GM21381 (cell line): ENCODE measurements around the gene SNX11.
A peak's percentile ranks its signal among the peaks of the same experiment; 100 is the strongest.
"Not testable (repeated sequence)": the region's sequence is repeated elsewhere in the genome, so short reads cannot be mapped to it uniquely, and the experiment has no call there.

Experiments used
- ATAC-seq: cut with Tn5 transposase; IDR thresholded peaks from one replicate; pipeline ENCODE4 v1.9.1; 2021; ENCODE audit warnings: mild to moderate bottlenecking, moderate library complexity; ENCODE audit not compliant: unreplicated experiment

Gene SNX11

DNA sequence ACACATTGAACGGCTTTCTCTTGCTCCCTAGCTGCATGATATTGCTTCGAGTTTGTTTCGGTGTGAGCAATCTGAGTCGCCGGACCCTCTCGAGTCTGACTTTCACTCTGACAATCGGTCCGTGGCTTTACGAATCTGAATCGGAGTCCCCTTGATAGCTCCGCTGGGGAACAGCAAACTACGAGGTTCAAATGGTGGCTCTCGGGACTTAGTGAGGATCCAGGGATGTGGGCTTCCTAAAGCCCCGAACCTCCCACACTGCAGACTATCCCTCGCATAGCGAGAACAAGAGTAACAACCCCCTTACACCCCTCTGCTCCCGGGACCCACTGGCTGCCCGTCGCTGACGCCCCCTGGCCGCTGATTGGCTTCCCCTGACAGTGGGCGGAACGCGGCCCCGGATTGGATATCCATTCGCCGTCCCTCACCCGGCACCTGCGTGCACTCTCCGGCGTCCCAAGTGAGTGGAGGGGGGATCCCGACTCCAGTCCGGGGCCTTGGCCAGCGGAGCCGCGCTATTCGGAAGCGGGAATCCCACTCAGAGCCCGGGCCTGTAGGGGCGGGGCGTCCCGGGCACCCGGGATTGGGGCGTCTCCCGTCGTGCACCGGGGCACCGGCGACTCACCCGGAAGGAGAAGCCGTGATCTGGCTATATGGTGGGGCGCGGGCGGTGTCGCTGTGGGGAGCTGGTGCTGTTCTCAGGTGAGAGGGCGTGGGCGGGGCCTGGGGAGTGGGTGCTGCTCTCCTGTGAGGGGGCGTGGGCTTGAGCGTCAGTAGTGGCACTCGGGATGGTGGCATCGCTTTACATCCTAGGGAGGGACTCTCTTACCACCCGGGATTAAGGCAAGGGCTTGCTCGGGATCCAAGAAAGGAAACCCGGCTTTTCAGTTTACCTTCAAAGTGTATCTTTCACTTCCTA, at the start of gene SNX11:
Gene SNX11 (plus strand): TSS at position 630 of the 919 bp plus-strand sequence. CDS start 4,278 bp downstream, outside the sequence.
- peak; percentile 67 for ATAC-seq

DNA sequence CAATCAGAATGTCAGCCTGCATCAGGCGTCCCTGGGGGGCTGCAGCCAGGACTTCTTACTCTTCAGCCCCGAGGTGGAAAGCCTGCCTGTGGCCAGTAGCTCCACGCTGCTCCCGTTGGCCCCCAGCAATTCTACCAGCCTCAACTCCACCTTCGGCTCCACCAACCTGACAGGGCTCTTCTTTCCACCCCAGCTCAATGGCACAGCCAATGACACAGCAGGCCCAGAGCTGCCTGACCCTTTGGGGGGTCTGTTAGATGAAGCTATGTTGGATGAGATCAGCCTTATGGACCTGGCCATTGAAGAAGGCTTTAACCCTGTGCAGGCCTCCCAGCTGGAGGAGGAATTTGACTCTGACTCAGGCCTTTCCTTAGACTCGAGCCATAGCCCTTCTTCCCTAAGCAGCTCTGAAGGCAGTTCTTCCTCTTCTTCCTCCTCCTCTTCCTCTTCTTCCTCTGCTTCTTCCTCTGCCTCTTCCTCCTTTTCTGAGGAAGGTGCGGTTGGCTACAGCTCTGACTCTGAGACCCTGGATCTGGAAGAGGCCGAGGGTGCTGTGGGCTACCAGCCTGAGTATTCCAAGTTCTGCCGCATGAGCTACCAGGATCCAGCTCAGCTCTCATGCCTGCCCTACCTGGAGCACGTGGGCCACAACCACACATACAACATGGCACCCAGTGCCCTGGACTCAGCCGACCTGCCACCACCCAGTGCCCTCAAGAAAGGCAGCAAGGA, 49.0 kb upstream of the SNX11 start:
- no peak for ATAC-seq

GRCh38 chr17:48059125-48059668, 48.4 kb upstream of the SNX11 start:
- ATAC-seq = no peak

- ATAC-seq = no peak
Measured at GRCh38 chr17:48060249-48060648, 47.3 kb upstream of the SNX11 start.

DNA sequence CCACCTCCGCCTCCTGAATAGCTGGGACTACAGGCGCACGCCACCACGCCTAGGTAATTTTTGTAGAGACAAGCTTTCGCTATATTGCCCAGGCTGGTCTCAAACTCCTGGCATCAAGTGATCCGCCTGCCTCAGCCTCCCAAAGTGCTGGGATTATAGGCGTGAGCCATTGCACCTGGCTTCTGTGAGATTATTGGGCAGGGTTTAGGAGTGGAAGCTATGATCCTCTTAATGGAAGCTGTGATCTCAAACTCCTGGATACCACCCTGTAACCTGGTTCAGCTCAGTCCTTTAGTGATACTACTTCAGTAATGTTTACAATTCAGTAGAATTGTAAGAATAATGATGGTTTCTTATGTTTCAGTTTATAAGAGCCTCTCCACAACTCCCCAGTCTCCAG, 45.3 kb upstream of the SNX11 start:
- no peak for ATAC-seq

DNA sequence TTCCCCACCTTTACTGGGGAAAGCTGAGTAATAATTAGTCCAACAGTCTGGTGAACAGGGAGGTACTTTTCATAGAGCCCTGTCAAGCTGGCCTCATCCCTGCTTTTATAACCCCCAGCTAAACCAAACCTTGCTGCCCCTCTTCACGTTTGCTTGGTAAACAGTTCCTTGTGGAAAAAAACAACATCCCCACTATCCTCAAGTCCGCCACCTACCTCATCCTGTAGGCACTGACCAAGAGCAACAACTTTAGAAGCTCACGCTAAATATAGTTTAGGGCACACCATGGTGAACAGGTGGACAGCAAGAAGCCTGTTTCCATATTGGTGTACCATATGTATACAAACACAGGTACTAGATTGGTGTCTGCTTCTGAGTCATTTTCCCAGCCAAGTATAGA, 42.9 kb upstream of the SNX11 start:
- no peak for ATAC-seq

- no peak for ATAC-seq
Measured at GRCh38 chr17:48066192-48066591, 41.4 kb upstream of the SNX11 start.

DNA sequence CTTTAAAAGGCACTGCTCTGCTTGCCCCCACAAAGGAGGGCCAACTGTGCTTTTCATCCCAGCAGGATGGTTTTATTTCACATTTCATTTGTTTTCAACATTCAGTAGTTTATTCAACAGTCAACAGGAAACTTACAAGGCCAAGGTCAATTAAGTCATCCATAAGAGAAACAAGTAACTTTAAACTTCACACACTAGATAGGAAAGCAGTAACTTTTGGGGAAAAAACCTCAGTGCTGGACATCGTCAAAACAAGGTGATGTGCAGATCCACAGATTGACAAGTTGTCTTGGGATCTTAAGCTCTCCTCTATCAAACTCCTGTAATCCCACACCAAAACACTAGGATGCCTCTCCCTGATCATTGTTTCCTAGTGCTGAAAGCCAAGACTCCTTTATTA, 40.9 kb upstream of the SNX11 start:
- ATAC-seq = no peak

GRCh38 chr17:48067245-48067644, 40.3 kb upstream of the SNX11 start:
- no peak for ATAC-seq

DNA sequence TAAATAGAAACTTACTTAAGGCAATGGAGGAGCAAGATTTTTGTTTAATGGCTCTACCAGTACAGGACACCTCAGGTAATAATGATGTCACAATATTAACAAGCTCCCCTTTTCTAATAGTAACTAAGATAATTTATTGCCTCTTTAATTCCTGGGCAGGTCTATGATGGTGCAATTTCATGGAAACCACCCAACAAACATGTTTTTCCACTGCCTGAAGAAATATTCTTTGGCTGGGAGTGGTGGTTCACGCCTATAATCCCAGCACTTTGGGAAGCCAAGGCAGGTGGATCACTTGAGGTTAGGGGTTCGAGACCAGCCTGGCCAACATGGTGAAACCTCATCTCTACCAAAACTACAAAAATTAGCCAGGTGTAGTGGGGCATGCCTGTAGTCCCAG, 39.8 kb upstream of the SNX11 start:
- ATAC-seq = not testable (repeated sequence)

DNA sequence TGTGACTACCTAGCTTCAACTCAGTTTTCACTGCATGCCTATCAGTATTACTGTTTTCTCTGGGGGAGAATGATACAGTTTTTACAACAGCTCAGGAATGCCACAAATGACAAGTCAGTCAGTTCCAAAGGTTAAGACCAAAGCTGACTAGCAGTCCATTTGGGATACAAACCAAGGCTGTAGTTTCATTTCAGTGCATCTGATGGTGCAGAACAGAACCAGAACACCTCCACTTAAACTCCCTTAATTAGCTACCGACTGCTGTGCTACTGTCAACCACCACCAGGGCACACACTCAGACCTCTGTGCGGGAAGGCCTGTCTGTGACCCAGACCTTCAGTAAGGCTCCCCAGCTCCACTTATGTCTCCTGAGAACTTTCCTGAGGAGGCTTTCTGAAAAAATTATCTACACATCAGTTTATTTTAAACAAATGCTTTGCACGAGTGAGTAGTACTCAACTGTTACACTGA, 39.0 kb upstream of the SNX11 start:
- no peak for ATAC-seq

DNA sequence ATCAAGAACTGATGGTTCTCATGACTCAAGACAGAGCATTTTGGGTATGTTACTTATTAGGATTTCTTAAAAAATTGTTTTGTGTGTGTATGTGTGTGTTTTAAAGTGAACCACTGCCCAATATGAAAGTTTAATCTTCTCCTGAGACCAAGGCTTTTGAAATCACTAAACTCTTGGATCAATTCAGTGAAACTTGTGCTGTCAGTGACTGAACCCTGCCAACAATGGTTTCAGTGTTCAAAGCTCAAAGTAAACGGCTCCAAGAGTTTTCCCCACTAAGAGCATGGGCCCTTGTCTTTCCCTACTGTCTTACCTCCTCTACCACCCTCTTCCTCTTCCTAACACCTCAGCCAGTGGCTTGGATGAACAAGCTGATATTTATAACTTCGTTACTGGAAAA, 37.4 kb upstream of the SNX11 start:
- ATAC-seq = no peak

DNA sequence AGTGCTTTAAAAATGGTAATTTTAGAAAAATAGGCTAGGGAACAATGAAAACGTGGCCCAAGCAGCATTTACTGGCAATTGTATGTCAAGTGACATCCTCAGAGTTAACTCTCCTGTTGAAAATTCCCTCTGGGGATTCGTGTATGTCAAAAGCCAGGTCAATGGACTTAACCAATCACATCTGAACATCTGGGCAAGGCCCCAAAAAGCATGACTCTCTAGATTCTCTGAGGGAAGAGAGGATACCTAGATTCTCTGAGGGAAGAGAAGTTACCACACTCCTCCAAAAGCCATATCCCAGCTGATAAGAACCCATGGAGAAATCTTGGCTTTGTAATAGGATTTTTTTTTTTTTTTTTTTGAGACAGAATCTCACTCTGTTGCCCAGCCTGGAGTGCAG, 35.9 kb upstream of the SNX11 start:
- ATAC-seq = no peak

- ATAC-seq = not testable (repeated sequence)
Measured at GRCh38 chr17:48072811-48073210, 34.8 kb upstream of the SNX11 start.

DNA sequence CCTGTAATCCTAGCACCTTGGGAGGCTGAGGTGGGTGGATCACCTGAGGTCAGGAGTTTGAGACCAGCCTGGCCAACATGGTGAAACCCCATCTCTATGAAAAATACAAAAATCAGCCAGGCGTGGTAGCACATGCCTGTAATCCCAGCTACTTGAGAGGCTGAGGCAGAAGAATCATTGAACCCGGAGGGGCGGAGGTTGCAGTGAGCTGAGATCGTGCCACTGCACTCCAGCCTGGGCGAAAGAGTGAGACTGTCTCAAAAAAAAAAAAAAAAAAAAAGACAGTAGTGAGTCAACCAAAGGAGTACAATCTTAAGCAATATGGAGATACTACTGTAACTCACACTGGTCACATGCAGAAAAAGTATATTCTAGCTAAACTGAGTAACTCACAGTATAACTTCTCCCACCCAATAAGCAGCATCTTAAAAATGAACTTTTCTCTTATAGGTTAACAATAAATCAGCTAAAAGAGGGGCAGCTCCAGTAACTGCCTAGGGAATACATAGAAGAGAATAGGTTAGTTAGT, 33.9 kb upstream of the SNX11 start:
- ATAC-seq = not testable (repeated sequence)

- no peak for ATAC-seq
Measured at GRCh38 chr17:48074322-48075081, 33.1 kb upstream of the SNX11 start.

DNA sequence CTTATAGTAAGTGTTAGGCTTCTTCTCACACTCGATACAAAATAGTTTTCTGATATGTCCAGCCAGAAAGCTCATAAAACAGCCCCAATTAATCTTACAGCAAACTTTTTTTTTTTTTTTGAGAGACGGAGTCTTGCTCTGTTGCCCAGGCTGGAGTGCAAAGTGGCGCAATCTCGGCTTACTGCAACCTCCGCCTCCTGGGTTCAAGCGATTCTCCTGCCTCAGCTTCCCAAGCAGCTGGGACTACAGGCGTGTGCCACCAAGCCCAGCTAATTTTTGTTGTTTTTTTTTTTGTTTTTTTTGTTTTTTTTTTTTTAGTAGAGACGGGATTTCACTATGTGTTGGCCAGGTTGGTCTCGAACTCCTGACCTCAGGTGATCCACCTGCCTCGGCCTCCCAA, 30.4 kb upstream of the SNX11 start:
- ATAC-seq = not testable (repeated sequence)

- ATAC-seq = no peak
Measured at GRCh38 chr17:48081858-48082257, 25.7 kb upstream of the SNX11 start.

GRCh38 chr17:48084932-48085331, 22.6 kb upstream of the SNX11 start:
- no peak for ATAC-seq

DNA sequence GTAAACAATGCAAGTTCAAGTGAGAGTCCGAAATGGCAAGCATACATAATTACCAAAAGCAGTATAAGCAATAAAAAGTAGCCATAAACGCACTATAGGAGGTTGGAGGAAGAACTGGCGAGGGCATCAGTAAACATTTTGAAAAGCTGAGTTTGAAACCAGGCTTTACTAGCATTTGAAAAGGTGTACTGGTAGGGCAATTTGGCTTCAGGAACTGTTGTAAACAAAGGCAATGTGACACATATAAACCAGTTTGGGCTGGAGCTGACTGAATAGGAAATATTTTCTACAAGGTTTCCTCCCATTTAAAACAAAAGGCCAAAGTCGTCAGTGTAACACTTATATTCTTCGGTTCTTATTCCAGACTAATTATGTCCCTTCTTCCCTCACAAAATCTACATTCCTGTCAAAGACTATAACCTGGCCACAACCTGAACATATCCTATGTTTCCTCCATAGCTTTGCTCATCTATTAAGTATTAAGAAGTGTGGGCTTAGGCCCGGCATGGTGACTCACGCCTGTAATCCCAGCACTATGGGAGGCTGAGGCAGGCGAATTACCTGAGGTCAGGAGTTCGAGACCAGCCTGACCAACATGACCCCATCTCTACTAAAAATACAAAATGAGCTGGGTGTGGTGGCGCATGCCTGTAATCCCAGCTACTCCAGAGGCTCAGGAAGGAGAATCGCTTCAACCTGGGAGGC, 14.1 kb upstream of the SNX11 start:
- ATAC-seq = no peak
